HL-60 (cell line): Measurements from ENCODE around the gene ZCCHC24.

Source experiments
- DNase-seq, 2 experiments: peaks; one replicate each; pipeline ENCODE4 v3.0.0-alpha.2; 2010 to 2020; ENCODE audit warnings: low read depth in 1 of 2, low spot score in 1 of 2
- H3K27ac ChIP-seq: fragments of 250-450 bp; sonication (Bioruptor Pico); replicated peaks from 2 replicates; pipeline ENCODE4 v1.5.1; 2020; ENCODE audit warnings: mild to moderate bottlenecking, moderate library complexity
- H3K27me3 ChIP-seq: fragments of 250-450 bp; sonication (Bioruptor Pico); 2 replicates; pipeline ENCODE4 v1.5.1; 2021; ENCODE audit warnings: mild to moderate bottlenecking, moderate library complexity; ENCODE audit not compliant: insufficient read depth, poor library complexity, severe bottlenecking
- H3K4me3 ChIP-seq: replicated peaks from 2 replicates; pipeline ENCODE4 v1.5.1; 2011; ENCODE audit warnings: mild to moderate bottlenecking, control low read depth, low read length; ENCODE audit not compliant: insufficient read depth
- CTCF ChIP-seq: IDR thresholded peaks from one replicate; pipeline ENCODE4 v1.5.1; 2011; ENCODE audit warnings: low read length, control low read depth, inconsistent platforms; ENCODE audit not compliant: insufficient read depth
- GABPA ChIP-seq: IDR thresholded peaks from 2 replicates; pipeline ENCODE4 v1.6.1; 2012; ENCODE audit warnings: low read depth
- POLR2AphosphoS5 ChIP-seq: IDR thresholded peaks from 2 replicates; pipeline ENCODE4 v1.6.1; 2012; ENCODE audit warnings: low read depth
- REST ChIP-seq: IDR thresholded peaks from 2 replicates; pipeline ENCODE4 v1.6.1; 2012; ENCODE audit warnings: low read depth; ENCODE audit not compliant: insufficient replicate concordance
- SPI1 ChIP-seq: IDR thresholded peaks from 2 replicates; pipeline ENCODE4 v1.6.1; 2012; ENCODE audit warnings: low read depth, mild to moderate bottlenecking, borderline replicate concordance

ZCCHC24 gene

GRCh38 chr10:79415736-79416577, 29.5 kb downstream of the ZCCHC24 start:
- H3K27ac ChIP-seq = no peak overlapping the region
- H3K4me3 ChIP-seq = no peak overlapping the region
- no peaks in the 10 kb centered on the region for H3K27me3 ChIP-seq
- TF ChIP-seq SPI1 = no peak
- DNase-seq = no peak

- Histone ChIP-seq H3K4me3 (no peak overlapping the region), H3K27ac (no peak overlapping the region), H3K27me3 (no peaks in the 10 kb centered on the region)
- TF ChIP-seq GABPA = no peak
- no peak for TF ChIP-seq POLR2AphosphoS5
- TF ChIP-seq REST = no peak
- TF ChIP-seq CTCF = no peak
- TF ChIP-seq SPI1 = no peak
- no peak for DNase-seq
These were observed 30.7 kb downstream of the ZCCHC24 start for GRCh38 chr10:79414714-79415113.

GRCh38 chr10:79413196-79413595, 32.2 kb downstream of the ZCCHC24 start:
- no peak for TF ChIP-seq POLR2AphosphoS5
- TF ChIP-seq SPI1 = no peak
- TF ChIP-seq CTCF = no peak
- no peak for TF ChIP-seq REST
- no peak for TF ChIP-seq GABPA
- Histone ChIP-seq H3K27ac (no peak overlapping the region), H3K4me3 (no peak overlapping the region), H3K27me3 (no peaks in the 10 kb centered on the region)
- peak; percentile 41 to 63 for DNase-seq

GRCh38 chr10:79412516-79412915, 32.9 kb downstream of the ZCCHC24 start:
- DNase-seq = no peak
- H3K27ac ChIP-seq = no peak overlapping the region
- no peaks in the 10 kb centered on the region for H3K27me3 ChIP-seq
- no peak for TF ChIP-seq POLR2AphosphoS5
- no peak for TF ChIP-seq CTCF
- no peak for TF ChIP-seq GABPA
- TF ChIP-seq REST = no peak
- no peak for TF ChIP-seq SPI1
- H3K4me3 ChIP-seq = no peak overlapping the region
